HG03439 (cell line): Measurements from ENCODE around the gene LRRC34.
A peak's percentile ranks its signal among the peaks of the same experiment; 100 is the strongest.

Experiments
- ATAC-seq: cut with Tn5 transposase; IDR thresholded peaks from one replicate; pipeline ENCODE4 v1.9.1; 2021; ENCODE audit warnings: mild to moderate bottlenecking, moderate library complexity; ENCODE audit not compliant: unreplicated experiment

Gene LRRC34

GRCh38 chr3:169812332-169813235 is at the start of gene LRRC34, which contains the start of gene LRRIQ4:
Gene LRRC34, minus strand, starts transcription at chr3:169812904. Its CDS starts 356 bp downstream, at chr3:169812548.
Gene LRRIQ4, plus strand, starts transcription at chr3:169812870. Its CDS starts 9,052 bp downstream, at chr3:169821922.
- ATAC-seq = peak; percentile 64

- ATAC-seq = no peak
Measured at GRCh38 chr3:169861871-169862270, 49.2 kb upstream of the LRRC34 start.

GRCh38 chr3:169857811-169858210 is 45.1 kb upstream of the LRRC34 start:
- ATAC-seq = no peak

- no peak for ATAC-seq
Measured at GRCh38 chr3:169855514-169855913, 42.8 kb upstream of the LRRC34 start.

- no peak for ATAC-seq
Measured at GRCh38 chr3:169850618-169851017, 37.9 kb upstream of the LRRC34 start.

GRCh38 chr3:169848741-169849140 is 36.0 kb upstream of the LRRC34 start:
- ATAC-seq = no peak

GRCh38 chr3:169847896-169848295 is 35.2 kb upstream of the LRRC34 start:
- ATAC-seq = no peak

GRCh38 chr3:169846458-169847193 is 33.9 kb upstream of the LRRC34 start:
- ATAC-seq = peak; percentile 92

- ATAC-seq = no peak
Measured at GRCh38 chr3:169842960-169843359, 30.3 kb upstream of the LRRC34 start.

GRCh38 chr3:169841171-169841570 is 28.5 kb upstream of the LRRC34 start:
- ATAC-seq = peak; percentile 47

- ATAC-seq = no peak
Measured at GRCh38 chr3:169838511-169839030, 25.9 kb upstream of the LRRC34 start.

GRCh38 chr3:169836942-169837275 is 24.2 kb upstream of the LRRC34 start:
- ATAC-seq = no peak

- ATAC-seq = peak; percentile 85
Measured at GRCh38 chr3:169836078-169836941, 23.6 kb upstream of the LRRC34 start.

GRCh38 chr3:169835533-169835932 is 22.8 kb upstream of the LRRC34 start:
- ATAC-seq = no peak

- no peak for ATAC-seq
Measured at GRCh38 chr3:169827712-169828111, 15.0 kb upstream of the LRRC34 start.

GRCh38 chr3:169825316-169825715 is 12.6 kb upstream of the LRRC34 start:
- ATAC-seq = no peak

- ATAC-seq = no peak
Measured at GRCh38 chr3:169822983-169823382, 10.3 kb upstream of the LRRC34 start.

- ATAC-seq = no peak
Measured at GRCh38 chr3:169822540-169822939, 9.8 kb upstream of the LRRC34 start.

- no peak for ATAC-seq
Measured at GRCh38 chr3:169822091-169822490, 9.4 kb upstream of the LRRC34 start.

GRCh38 chr3:169818316-169818715 is 5.6 kb upstream of the LRRC34 start:
- ATAC-seq = no peak
